Skeletal muscle cell (primary cell): ENCODE data around the gene COBL.

Experiments used
- DNase-seq: peaks from one replicate; pipeline ENCODE4 v3.0.0-alpha.2; 2010; ENCODE audit warnings: low read depth
- H3K4me3 ChIP-seq: 2 replicates; pipeline ENCODE4 v1.5.1; 2011; ENCODE audit warnings: low read depth, mild to moderate bottlenecking, control low read depth, low read length, moderate library complexity

The COBL gene

GRCh38 chr7:51075681-51076580, 240.7 kb downstream of the COBL start:
- no peak overlapping the region for H3K4me3 ChIP-seq
- no peak for DNase-seq

- no peak overlapping the region for H3K4me3 ChIP-seq
- no peak for DNase-seq
These were observed 243.4 kb downstream of the COBL start for GRCh38 chr7:51073171-51073570.

GRCh38 chr7:51072281-51072680, 244.3 kb downstream of the COBL start:
- no peak overlapping the region for H3K4me3 ChIP-seq

GRCh38 chr7:51071427-51071826, 245.2 kb downstream of the COBL start:
- no peak for DNase-seq
- no peak overlapping the region for H3K4me3 ChIP-seq

More at GRCh38 chr7:51072281-51072680, 244.3 kb downstream of the COBL start:
- no peak for DNase-seq

GRCh38 chr7:51070151-51070550, 246.5 kb downstream of the COBL start:
- no peak overlapping the region for H3K4me3 ChIP-seq
- no peak for DNase-seq

GRCh38 chr7:51069411-51070083, 247.1 kb downstream of the COBL start:
- DNase-seq, result no peak
- no peak overlapping the region for H3K4me3 ChIP-seq

GRCh38 chr7:51068401-51068800, 248.2 kb downstream of the COBL start:
- DNase-seq, result no peak
- H3K4me3 ChIP-seq, result no peak overlapping the region

GRCh38 chr7:51067757-51068156, 248.9 kb downstream of the COBL start:
- no peak overlapping the region for H3K4me3 ChIP-seq
- no peak for DNase-seq

GRCh38 chr7:51067258-51067657, 249.4 kb downstream of the COBL start:
- H3K4me3 ChIP-seq, result no peak overlapping the region
- DNase-seq, result no peak

GRCh38 chr7:51066405-51066882, 250.2 kb downstream of the COBL start:
- no peak for DNase-seq

GRCh38 chr7:51065766-51066165, 250.8 kb downstream of the COBL start:
- no peak overlapping the region for H3K4me3 ChIP-seq
- no peak for DNase-seq

More at GRCh38 chr7:51066405-51066882, 250.2 kb downstream of the COBL start:
- H3K4me3 ChIP-seq, result no peak overlapping the region

- no peak overlapping the region for H3K4me3 ChIP-seq
These were observed 251.9 kb downstream of the COBL start for GRCh38 chr7:51064688-51065087.

GRCh38 chr7:51062222-51062987, 254.2 kb downstream of the COBL start:
- DNase-seq, result no peak
- no peak overlapping the region for H3K4me3 ChIP-seq

More at GRCh38 chr7:51064688-51065087, 251.9 kb downstream of the COBL start:
- DNase-seq, result no peak

- no peak overlapping the region for H3K4me3 ChIP-seq
- no peak for DNase-seq
These were observed 256.1 kb downstream of the COBL start for GRCh38 chr7:51060536-51060935.

- no peak for DNase-seq
- no peak overlapping the region for H3K4me3 ChIP-seq
These were observed 257.0 kb downstream of the COBL start for GRCh38 chr7:51059504-51060142.

GRCh38 chr7:51058764-51059163, 257.8 kb downstream of the COBL start:
- H3K4me3 ChIP-seq, result no peak overlapping the region
- no peak for DNase-seq

- DNase-seq, result no peak
- H3K4me3 ChIP-seq, result no peak overlapping the region
These were observed 261.4 kb downstream of the COBL start for GRCh38 chr7:51055039-51055840.

GRCh38 chr7:51054231-51054630, 262.4 kb downstream of the COBL start:
- H3K4me3 ChIP-seq, result no peak overlapping the region
- no peak for DNase-seq
